Purkinje cell (primary cell): Measurements from ENCODE around the gene DEFB113. TPM values are rescaled to one million over a fixed set of nuclear protein-coding genes. Genes with fewer than 3 reads are reported as not detected.

ENCODE experiments used
- polyA plus RNA-seq: library from polyadenylated mRNA; unstranded; fragments of >200 nt; fragmentation: Nextera tagmentation; gene quantifications from 2 replicates; pipeline ENCODE4 v1.2.1, GENCODE V29; 2014

The DEFB113 gene
- not detected in 2 replicates for polyA plus RNA-seq

GRCh38 chr6:49969605-49970004 is at the start of gene DEFB113:
TSS of gene DEFB113 (minus strand) at chr6:49969625. CDS start at chr6:49969625, 0 bp downstream.

GRCh38 chr6:49964064-49964463 is 5.4 kb downstream of the DEFB113 start, which contains the start of gene DEFB114:
TSS of gene DEFB114 (minus strand) at chr6:49964164. CDS start at chr6:49964105, 59 bp downstream.

Other genes starting within 250 kb of the DEFB113 start
- gene CRISP3, start 225.2 kb downstream of the DEFB113 start, polyA plus RNA-seq, result not detected in 2 replicates
- gene PGK2, start 182.3 kb downstream of the DEFB113 start, polyA plus RNA-seq, result not detected in 2 replicates
- gene CRISP1, start 103.1 kb downstream of the DEFB113 start, polyA plus RNA-seq, result not detected in 2 replicates
- gene DEFB114, start 5.5 kb downstream of the DEFB113 start, polyA plus RNA-seq, result not detected in 2 replicates
- gene DEFB110, start 52.4 kb upstream of the DEFB113 start, polyA plus RNA-seq, result not detected in 2 replicates
- gene DEFB112, start 80.3 kb upstream of the DEFB113 start, polyA plus RNA-seq, result not detected in 2 replicates